Memory B cell (primary cell): ENCODE data around the gene NYAP2.

Experiments used
- ATAC-seq: fragments of 150-1000 bp; cut with Tn5 transposase; 2 replicates; pipeline ENCODE4 v1.10.0; 2021; ENCODE audit warnings: low read depth, mild to moderate bottlenecking, moderate library complexity
- DNase-seq, 2 donors: peaks; one replicate each; pipeline ENCODE4 v3.0.0; 2022; ENCODE audit warnings: low spot score in 2 of 2
- H3K27ac Mint-ChIP-seq: one replicate; pipeline ENCODE4 v1.8.0; 2022; ENCODE audit warnings: mild to moderate bottlenecking, moderate library complexity, mixed read lengths
- H3K27me3 Mint-ChIP-seq: one replicate; pipeline ENCODE4 v1.8.0; 2022; ENCODE audit warnings: mixed read lengths
- H3K36me3 Mint-ChIP-seq: one replicate; pipeline ENCODE4 v1.8.0; 2022; ENCODE audit warnings: mild to moderate bottlenecking, mixed read lengths
- H3K4me1 Mint-ChIP-seq: one replicate; pipeline ENCODE4 v1.8.0; 2022; ENCODE audit warnings: mixed read lengths
- H3K4me3 Mint-ChIP-seq: one replicate; pipeline ENCODE4 v1.8.0; 2022; ENCODE audit warnings: mild to moderate bottlenecking, moderate library complexity, mixed read lengths
- H3K9me3 Mint-ChIP-seq: one replicate; pipeline ENCODE4 v1.8.0; 2022; ENCODE audit warnings: mixed read lengths

NYAP2 gene

DNA sequence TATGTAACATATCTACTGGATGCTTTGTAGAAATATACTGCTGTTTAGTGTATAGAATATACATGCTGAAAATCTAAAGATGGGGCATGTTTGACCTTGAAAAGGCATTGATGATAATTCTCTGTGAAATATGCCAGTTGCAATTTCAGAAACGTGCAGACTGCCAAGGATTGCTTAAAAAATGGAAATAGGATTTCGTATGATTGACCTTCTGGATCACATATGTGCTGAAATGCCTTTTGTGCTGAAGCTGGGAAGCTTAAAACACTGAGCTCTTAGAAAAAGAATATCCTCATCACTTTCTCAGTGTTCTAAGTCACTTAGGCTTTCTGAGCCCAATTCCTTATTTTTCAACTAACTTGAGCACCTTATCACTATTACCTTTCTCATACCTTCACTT lies 14.3 kb downstream of the NYAP2 start:
- Mint-ChIP-seq H3K27ac (no peak overlapping the region), H3K27me3 (peaks cover 8% of the 10 kb centered on the region), H3K36me3 (no peaks in the 10 kb centered on the region), H3K4me3 (no peak overlapping the region), H3K4me1 (no peaks in the 10 kb centered on the region), H3K9me3 (no peaks in the 10 kb centered on the region)
- ATAC-seq (no peak), DNase-seq (no peak)

DNA sequence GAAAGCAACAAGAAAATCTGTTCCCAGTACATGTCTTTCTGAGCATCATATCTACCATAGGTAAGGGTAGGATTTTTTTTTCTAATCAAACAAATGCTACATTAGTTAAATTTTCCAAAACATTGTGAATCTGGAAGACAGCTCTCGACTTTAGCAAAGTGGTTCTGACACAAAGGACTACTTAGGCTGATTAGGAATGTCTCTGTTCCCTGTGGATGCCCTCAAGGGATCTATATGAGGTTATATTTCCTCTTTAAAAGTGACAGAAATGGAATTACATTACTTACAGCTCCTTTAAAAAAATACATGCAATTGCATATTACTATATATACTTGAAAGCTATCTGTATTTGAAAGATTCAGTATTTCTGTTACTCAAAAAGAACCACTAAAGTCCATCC lies 15.4 kb downstream of the NYAP2 start:
- ATAC-seq, result no peak
- H3K4me3 Mint-ChIP-seq, result no peak overlapping the region
- DNase-seq, result no peak
- no peak overlapping the region for H3K27ac Mint-ChIP-seq
- H3K36me3 Mint-ChIP-seq, result no peaks in the 10 kb centered on the region
- H3K4me1 Mint-ChIP-seq, result no peaks in the 10 kb centered on the region
- no peaks in the 10 kb centered on the region for H3K9me3 Mint-ChIP-seq
- H3K27me3 Mint-ChIP-seq, result peaks cover 7% of the 10 kb centered on the region

- Mint-ChIP-seq H3K27me3 (peaks cover 7% of the 10 kb centered on the region), H3K36me3 (no peaks in the 10 kb centered on the region), H3K4me1 (no peaks in the 10 kb centered on the region), H3K4me3 (no peak overlapping the region), H3K27ac (no peak overlapping the region), H3K9me3 (no peaks in the 10 kb centered on the region)
- ATAC-seq, result no peak
- no peak for DNase-seq
Measured at GRCh38 chr2:225415341-225415740, 15.8 kb downstream of the NYAP2 start.

- Mint-ChIP-seq H3K9me3 (no peaks in the 10 kb centered on the region), H3K36me3 (no peaks in the 10 kb centered on the region), H3K27me3 (peaks cover 7% of the 10 kb centered on the region), H3K27ac (no peak overlapping the region), H3K4me1 (no peaks in the 10 kb centered on the region), H3K4me3 (no peak overlapping the region)
- ATAC-seq (no peak), DNase-seq (no peak)
Measured at GRCh38 chr2:225415792-225416191, 16.3 kb downstream of the NYAP2 start.

- H3K27me3 Mint-ChIP-seq, result peaks cover 7% of the 10 kb centered on the region
- no peak overlapping the region for H3K27ac Mint-ChIP-seq
- ATAC-seq, result no peak
- no peaks in the 10 kb centered on the region for H3K4me1 Mint-ChIP-seq
- H3K36me3 Mint-ChIP-seq, result no peaks in the 10 kb centered on the region
- H3K9me3 Mint-ChIP-seq, result no peaks in the 10 kb centered on the region
- DNase-seq, result no peak
- H3K4me3 Mint-ChIP-seq, result no peak overlapping the region
Measured at GRCh38 chr2:225416616-225417367, 17.3 kb downstream of the NYAP2 start.

GRCh38 chr2:225419033-225419432 lies 19.5 kb downstream of the NYAP2 start:
- H3K4me1 Mint-ChIP-seq, result no peaks in the 10 kb centered on the region
- no peak overlapping the region for H3K4me3 Mint-ChIP-seq
- DNase-seq, result no peak

GRCh38 chr2:225422145-225422544 lies 22.6 kb downstream of the NYAP2 start:
- H3K4me3 Mint-ChIP-seq, result no peak overlapping the region
- ATAC-seq (no peak), DNase-seq (no peak)
- H3K9me3 Mint-ChIP-seq, result no peaks in the 10 kb centered on the region
- no peaks in the 10 kb centered on the region for H3K4me1 Mint-ChIP-seq
- no peaks in the 10 kb centered on the region for H3K36me3 Mint-ChIP-seq
- peaks cover 5% of the 10 kb centered on the region for H3K27me3 Mint-ChIP-seq
- no peak overlapping the region for H3K27ac Mint-ChIP-seq

More at GRCh38 chr2:225419033-225419432, 19.5 kb downstream of the NYAP2 start:
- Mint-ChIP-seq H3K27me3 (peaks cover 5% of the 10 kb centered on the region), H3K36me3 (no peaks in the 10 kb centered on the region), H3K27ac (no peak overlapping the region), H3K9me3 (no peaks in the 10 kb centered on the region)
- ATAC-seq, result no peak

DNA sequence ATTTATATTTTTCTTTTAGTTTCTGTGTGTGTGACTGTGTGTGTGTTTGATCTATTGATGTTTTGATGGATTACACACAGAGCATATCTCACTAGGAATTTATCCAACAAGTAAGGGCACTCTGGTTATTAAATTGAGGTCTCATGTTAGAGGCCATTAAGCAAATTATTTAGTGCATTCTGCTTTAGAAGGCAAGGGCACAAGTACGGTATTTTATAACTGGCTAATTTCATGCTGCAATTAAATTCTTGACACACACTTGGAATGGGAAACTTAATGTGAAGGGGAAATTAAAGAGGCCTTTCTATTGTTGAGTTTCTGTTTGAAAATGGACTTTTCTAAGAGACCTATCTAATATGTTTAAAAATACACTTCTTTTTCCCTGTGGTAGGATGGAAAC lies 25.8 kb downstream of the NYAP2 start:
- no peak for ATAC-seq
- Mint-ChIP-seq H3K4me3 (no peak overlapping the region), H3K4me1 (no peaks in the 10 kb centered on the region), H3K27me3 (peaks cover 1% of the 10 kb centered on the region), H3K9me3 (no peaks in the 10 kb centered on the region), H3K27ac (no peak overlapping the region), H3K36me3 (no peaks in the 10 kb centered on the region)
- no peak for DNase-seq

GRCh38 chr2:225428360-225428759 lies 28.9 kb downstream of the NYAP2 start:
- DNase-seq, result no peak
- no peak overlapping the region for H3K27ac Mint-ChIP-seq
- H3K4me1 Mint-ChIP-seq, result no peaks in the 10 kb centered on the region
- no peaks in the 10 kb centered on the region for H3K36me3 Mint-ChIP-seq
- H3K9me3 Mint-ChIP-seq, result no peaks in the 10 kb centered on the region
- no peak overlapping the region for H3K4me3 Mint-ChIP-seq
- peaks cover 3% of the 10 kb centered on the region for H3K27me3 Mint-ChIP-seq
- ATAC-seq, result no peak

DNA sequence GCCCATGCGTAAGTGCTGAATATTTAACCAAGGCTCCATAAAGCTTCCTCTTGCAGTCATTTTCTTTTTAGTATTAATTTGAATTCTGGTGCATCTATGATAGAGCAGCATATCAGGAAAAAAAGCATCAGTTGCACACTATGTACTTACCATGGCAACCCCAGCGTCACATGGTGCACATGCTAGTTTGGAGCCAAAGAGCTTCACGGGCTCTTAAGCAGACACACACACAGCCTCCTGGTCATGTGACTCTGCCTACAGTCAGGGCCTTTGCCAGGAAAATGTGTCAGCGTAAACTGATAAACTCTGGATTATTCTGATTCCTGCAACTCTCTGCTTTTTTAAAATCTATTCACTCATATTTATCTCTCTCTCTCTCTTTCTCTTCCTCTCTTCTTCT lies 30.2 kb downstream of the NYAP2 start:
- Mint-ChIP-seq H3K4me3 (no peak overlapping the region), H3K27me3 (peaks cover 3% of the 10 kb centered on the region), H3K36me3 (no peaks in the 10 kb centered on the region), H3K27ac (no peak overlapping the region), H3K4me1 (no peaks in the 10 kb centered on the region), H3K9me3 (no peaks in the 10 kb centered on the region)
- ATAC-seq (no peak), DNase-seq (no peak)

DNA sequence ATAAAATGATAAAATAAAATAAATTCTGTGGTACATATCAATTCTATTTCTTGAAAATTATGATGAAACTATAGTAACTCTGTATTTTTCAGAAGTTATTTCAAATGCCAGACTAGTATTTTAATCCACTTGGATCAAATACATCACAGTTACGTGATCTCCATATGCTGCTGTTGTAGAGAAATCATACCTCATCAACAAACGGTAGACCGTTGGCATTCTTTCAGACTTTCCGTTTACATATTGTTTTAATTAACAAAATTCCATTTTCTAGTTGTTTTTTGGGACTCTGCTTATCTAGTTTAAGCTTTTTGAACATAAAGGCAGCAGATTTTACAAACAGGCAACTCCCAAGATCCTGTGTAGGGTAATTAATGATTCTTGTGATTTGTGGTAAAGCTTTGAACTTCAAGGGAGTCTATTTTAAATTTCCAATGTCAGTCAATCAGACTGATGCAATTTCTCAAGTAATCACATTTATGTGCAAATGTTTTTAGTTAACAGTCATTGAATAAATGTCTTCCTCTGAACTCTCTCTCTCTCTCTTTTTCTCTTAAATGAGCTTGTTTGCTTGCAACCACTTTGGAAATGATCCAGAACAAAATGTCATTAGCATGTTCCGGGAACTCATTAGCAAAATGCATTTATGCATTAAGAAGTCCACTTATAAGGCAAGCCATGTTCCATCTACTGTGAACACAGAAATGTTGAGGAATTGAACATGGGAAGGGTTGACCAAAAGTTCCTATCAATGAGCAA lies 31.8 kb downstream of the NYAP2 start:
- no peak overlapping the region for H3K4me3 Mint-ChIP-seq
- ATAC-seq (no peak), DNase-seq (no peak)
- no peak overlapping the region for H3K27ac Mint-ChIP-seq
- H3K4me1 Mint-ChIP-seq, result no peaks in the 10 kb centered on the region
- no peaks in the 10 kb centered on the region for H3K36me3 Mint-ChIP-seq
- H3K27me3 Mint-ChIP-seq, result peaks cover 3% of the 10 kb centered on the region
- H3K9me3 Mint-ChIP-seq, result no peaks in the 10 kb centered on the region

DNA sequence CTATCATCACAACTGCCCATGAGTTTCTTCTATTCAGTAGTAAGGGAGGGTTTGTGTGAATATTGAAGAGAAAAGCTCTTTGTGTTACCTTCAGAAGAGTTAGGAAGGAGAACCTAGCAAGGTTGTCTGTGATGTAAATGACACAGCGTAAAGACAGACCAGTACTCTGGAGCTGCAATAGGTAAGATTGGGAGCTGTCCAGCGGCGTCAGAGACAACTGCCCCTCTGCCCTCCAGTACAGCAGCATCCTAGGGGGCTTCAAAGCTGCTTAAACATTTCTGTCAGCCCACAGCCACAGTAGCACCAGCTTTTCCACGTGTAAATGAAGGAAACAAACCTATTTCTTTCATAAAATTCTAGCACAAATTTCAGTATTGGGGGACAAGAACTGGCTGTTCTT lies 34.5 kb downstream of the NYAP2 start:
- ATAC-seq (no peak), DNase-seq (no peak)
- H3K4me3 Mint-ChIP-seq, result no peak overlapping the region
- no peaks in the 10 kb centered on the region for H3K9me3 Mint-ChIP-seq
- H3K36me3 Mint-ChIP-seq, result no peaks in the 10 kb centered on the region
- peaks cover 7% of the 10 kb centered on the region for H3K27me3 Mint-ChIP-seq
- no peak overlapping the region for H3K27ac Mint-ChIP-seq
- H3K4me1 Mint-ChIP-seq, result no peaks in the 10 kb centered on the region

- Mint-ChIP-seq H3K9me3 (no peaks in the 10 kb centered on the region), H3K27ac (no peak overlapping the region), H3K4me1 (no peaks in the 10 kb centered on the region), H3K27me3 (peaks cover 11% of the 10 kb centered on the region), H3K4me3 (no peak overlapping the region), H3K36me3 (no peaks in the 10 kb centered on the region)
- DNase-seq (no peak), ATAC-seq (no peak)
Measured at GRCh38 chr2:225437319-225437718, 37.8 kb downstream of the NYAP2 start.

- ATAC-seq (no peak), DNase-seq (no peak)
- Mint-ChIP-seq H3K36me3 (no peaks in the 10 kb centered on the region), H3K4me1 (no peaks in the 10 kb centered on the region), H3K9me3 (no peaks in the 10 kb centered on the region), H3K4me3 (no peak overlapping the region), H3K27ac (no peak overlapping the region), H3K27me3 (peaks cover 11% of the 10 kb centered on the region)
Measured at GRCh38 chr2:225438248-225438647, 38.7 kb downstream of the NYAP2 start.

GRCh38 chr2:225452677-225453076 lies 53.2 kb downstream of the NYAP2 start:
- no peaks in the 10 kb centered on the region for H3K4me1 Mint-ChIP-seq
- peaks cover 4% of the 10 kb centered on the region for H3K27me3 Mint-ChIP-seq
- H3K4me3 Mint-ChIP-seq, result no peak overlapping the region
- ATAC-seq, result no peak
- DNase-seq, result no peak
- H3K27ac Mint-ChIP-seq, result no peak overlapping the region
- H3K9me3 Mint-ChIP-seq, result no peaks in the 10 kb centered on the region
- H3K36me3 Mint-ChIP-seq, result no peaks in the 10 kb centered on the region
